SU-DHL-6 (cell line): ENCODE measurements around the gene CLPTM1L.
"Not testable (repeated sequence)": the region's sequence is repeated elsewhere in the genome, so short reads cannot be mapped to it uniquely, and the experiment has no call there.

ENCODE experiments used
- H2AFZ ChIP-seq: fragments of 200-600 bp; sonication (generic); 2 replicates; pipeline ENCODE4 v1.6.1; 2014; ENCODE audit warnings: low read depth, mild to moderate bottlenecking, moderate library complexity, mixed read lengths, antibody characterized with exemption, low read length; ENCODE audit not compliant: severe bottlenecking
- H3F3A ChIP-seq: fragments of 200-600 bp; shearing (Covaris generic); 2 replicates; pipeline ENCODE4 v1.6.0; 2016; ENCODE audit warnings: antibody characterized with exemption, mild to moderate bottlenecking; ENCODE audit not compliant: insufficient read depth
- H3K27ac ChIP-seq: fragments of 200-600 bp; sonication (generic); 2 replicates; pipeline ENCODE4 v1.5.1; 2016; ENCODE audit warnings: low read depth, mild to moderate bottlenecking, low read length, moderate library complexity, mixed read lengths
- H3K27me3 ChIP-seq: fragments of 200-600 bp; sonication (generic), shearing (Covaris generic); 2 replicates; pipeline ENCODE4 v1.6.0; 2014; ENCODE audit warnings: mild to moderate bottlenecking, low read length
- H3K36me3 ChIP-seq: fragments of 200-600 bp; sonication (generic); 2 replicates; pipeline ENCODE4 v1.6.1; 2014; ENCODE audit warnings: mild to moderate bottlenecking, low read length, mixed read lengths
- H3K4me2 ChIP-seq: fragments of 300-600, 200-600 bp; shearing (Covaris generic), sonication (generic); 2 replicates; pipeline ENCODE4 v1.6.0; 2014; ENCODE audit warnings: low read length, low read depth, mild to moderate bottlenecking; ENCODE audit not compliant: poor library complexity, severe bottlenecking
- H3K4me3 ChIP-seq: fragments of 200-600 bp; sonication (generic); 2 replicates; pipeline ENCODE4 v1.5.1; 2014; ENCODE audit warnings: antibody characterized with exemption, low read length, mild to moderate bottlenecking, mixed read lengths; ENCODE audit not compliant: insufficient read depth, poor library complexity, severe bottlenecking
- H3K79me2 ChIP-seq: fragments of 200-600 bp; sonication (generic); 2 replicates; pipeline ENCODE4 v1.6.1; 2014; ENCODE audit warnings: mild to moderate bottlenecking, low read length, moderate library complexity; ENCODE audit not compliant: insufficient read depth
- H3K9ac ChIP-seq: fragments of 200-600 bp; sonication (generic); 2 replicates; pipeline ENCODE4 v1.7.0; 2014; ENCODE audit warnings: mild to moderate bottlenecking, low read length
- H3K9me2 ChIP-seq: fragments of 200-600 bp; sonication (generic); replicated peaks from 2 replicates; pipeline ENCODE4 v1.6.1; 2014; ENCODE audit warnings: low read length; ENCODE audit not compliant: insufficient read depth
- H3K9me3 ChIP-seq: fragments of 200-600 bp; sonication (generic); 2 replicates; pipeline ENCODE4 v1.6.1; 2014; ENCODE audit warnings: low read length, mixed read lengths; ENCODE audit not compliant: insufficient read depth
- H4K20me1 ChIP-seq: fragments of 200-600 bp; sonication (generic); 2 replicates; pipeline ENCODE4 v1.6.1; 2014; ENCODE audit warnings: low read depth, mild to moderate bottlenecking, antibody characterized with exemption, low read length, moderate library complexity, mixed read lengths
- CTCF ChIP-seq: fragments of 200-600 bp; sonication (generic); IDR thresholded peaks from one replicate; pipeline ENCODE4 v1.5.1; 2017; ENCODE audit warnings: antibody characterized with exemption, mild to moderate bottlenecking, low read length, moderate library complexity; ENCODE audit not compliant: insufficient read depth, poor library complexity, severe bottlenecking
- EZH2phosphoT487 ChIP-seq: fragments of 200-600 bp; sonication (generic), shearing (Covaris generic); conservative IDR thresholded peaks from 2 replicates; pipeline ENCODE4 v1.6.1; 2018; ENCODE audit warnings: mild to moderate bottlenecking, antibody characterized with exemption, low read length, moderate library complexity, mixed read lengths

Gene CLPTM1L

GRCh38 chr5:1341863-1342262 is 3.0 kb downstream of the CLPTM1L start:
- Histone ChIP-seq H4K20me1 (no peaks in the 10 kb centered on the region), H3K4me3 (no peak overlapping the region), H3K27ac (peak overlapping the region; percentile 90), H3K9me2 (no peaks in the 10 kb centered on the region), H3K9ac (peak overlapping the region; percentile 75), H3K79me2 (peaks cover 54% of the 10 kb centered on the region), H3K9me3 (no peaks in the 10 kb centered on the region), H3K4me2 (peak overlapping the region; percentile 89), H3K36me3 (peaks cover 9% of the 10 kb centered on the region), H3K27me3 (no peaks in the 10 kb centered on the region), H2AFZ (no peak overlapping the region), H3F3A (peaks cover 32% of the 10 kb centered on the region)
- TF ChIP-seq EZH2phosphoT487: no peak
- no peak for TF ChIP-seq CTCF

- Histone ChIP-seq H3K79me2 (peaks cover 74% of the 10 kb centered on the region), H3K36me3 (peaks cover 13% of the 10 kb centered on the region), H3F3A (peaks cover 41% of the 10 kb centered on the region)
- H3K9me2 ChIP-seq, H2AFZ ChIP-seq, H3K27ac ChIP-seq, H3K4me3 ChIP-seq, H3K9ac ChIP-seq, H4K20me1 ChIP-seq, H3K9me3 ChIP-seq, H3K4me2 ChIP-seq, H3K27me3 ChIP-seq: not testable (repeated sequence)
Observed at GRCh38 chr5:1339818-1340210, 5.1 kb downstream of the CLPTM1L start.

- not testable (repeated sequence) for H3K4me3 ChIP-seq, H4K20me1 ChIP-seq, H3K9me3 ChIP-seq, H2AFZ ChIP-seq, H3K9ac ChIP-seq, H3K9me2 ChIP-seq, H3K27ac ChIP-seq, H3K27me3 ChIP-seq, H3K4me2 ChIP-seq
- Histone ChIP-seq H3F3A (peaks cover 41% of the 10 kb centered on the region), H3K79me2 (peaks cover 76% of the 10 kb centered on the region), H3K36me3 (peaks cover 13% of the 10 kb centered on the region)
Observed at GRCh38 chr5:1339139-1339817, 5.6 kb downstream of the CLPTM1L start.

- Histone ChIP-seq H3K27me3 (no peaks in the 10 kb centered on the region), H3K36me3 (peaks cover 16% of the 10 kb centered on the region), H3K9ac (no peak overlapping the region), H3K27ac (no peak overlapping the region), H3K4me3 (no peak overlapping the region), H3F3A (peaks cover 37% of the 10 kb centered on the region), H3K9me2 (no peaks in the 10 kb centered on the region), H3K4me2 (no peak overlapping the region), H3K79me2 (peaks cover 70% of the 10 kb centered on the region), H4K20me1 (peaks cover 4% of the 10 kb centered on the region; the same call in 1 of the 2 replicates), H3K9me3 (no peaks in the 10 kb centered on the region), H2AFZ (no peak overlapping the region)
- TF ChIP-seq EZH2phosphoT487 (no peak), CTCF (no peak)
Observed at GRCh38 chr5:1338506-1339070, 6.3 kb downstream of the CLPTM1L start.
